HG03103 (cell line): ENCODE measurements around the gene DNMBP.
"Not testable (repeated sequence)": the region's sequence is repeated elsewhere in the genome, so short reads cannot be mapped to it uniquely, and the experiment has no call there.

Experiments used
- ATAC-seq: cut with Tn5 transposase; IDR thresholded peaks from one replicate; pipeline ENCODE4 v1.9.1; 2021; ENCODE audit warnings: low read depth; ENCODE audit not compliant: unreplicated experiment

Gene DNMBP

DNA sequence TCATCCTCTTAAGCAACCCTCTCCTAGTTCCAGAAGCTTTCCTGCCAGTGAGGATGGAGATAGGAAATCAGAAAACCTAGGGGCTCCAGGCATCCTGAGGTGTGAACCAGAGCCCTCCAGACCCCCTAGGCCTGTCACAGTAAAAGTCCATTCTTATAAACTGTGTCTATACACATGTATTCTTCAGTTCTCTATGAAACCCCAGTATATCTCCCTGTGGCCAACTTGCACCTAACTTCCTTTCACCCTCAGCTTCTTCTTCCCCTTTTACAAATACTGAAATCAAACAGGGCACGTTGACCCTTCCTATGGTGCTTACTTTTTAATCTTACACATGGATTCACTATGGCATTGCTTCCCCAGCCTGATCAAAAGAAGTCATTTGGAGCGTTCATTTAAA lies 168.9 kb downstream of the DNMBP start:
- not testable (repeated sequence) for ATAC-seq

DNA sequence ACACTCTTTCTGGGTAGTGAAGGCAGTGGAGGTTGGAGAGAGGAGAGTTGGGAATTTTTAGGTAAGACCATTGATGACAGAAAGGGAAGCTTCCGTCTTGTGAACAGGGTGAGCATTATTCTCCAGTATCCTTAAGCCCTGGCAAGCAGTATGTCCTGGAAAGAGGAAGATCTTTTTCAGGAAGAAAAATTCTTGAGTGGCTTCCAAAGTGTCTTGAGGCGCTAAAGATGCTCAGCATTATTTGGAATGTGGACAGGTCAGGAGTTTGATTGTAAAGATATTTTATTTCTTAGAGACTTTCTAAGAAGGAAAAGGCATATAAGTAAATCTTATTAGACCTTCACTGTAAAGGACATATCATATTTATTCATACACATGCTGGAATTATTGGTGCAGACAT lies 173.0 kb downstream of the DNMBP start:
- ATAC-seq, result no peak

DNA sequence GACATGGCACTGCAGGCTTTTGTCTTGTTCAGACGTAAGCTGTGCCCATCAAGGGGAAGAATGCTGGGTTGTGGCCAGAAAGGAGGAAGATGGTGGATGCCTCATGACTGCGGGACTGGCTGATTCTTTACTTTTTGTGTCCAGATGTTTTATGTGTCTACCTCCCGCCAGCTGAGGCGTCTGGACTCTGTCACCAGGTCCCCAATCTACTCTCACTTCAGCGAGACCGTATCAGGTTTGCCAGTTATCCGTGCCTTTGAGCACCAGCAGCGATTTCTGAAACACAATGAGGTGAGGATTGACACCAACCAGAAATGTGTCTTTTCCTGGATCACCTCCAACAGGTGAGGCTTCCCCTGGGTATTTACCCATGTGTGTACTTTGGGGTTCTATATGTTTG lies 173.8 kb downstream of the DNMBP start:
- ATAC-seq, result no peak

DNA sequence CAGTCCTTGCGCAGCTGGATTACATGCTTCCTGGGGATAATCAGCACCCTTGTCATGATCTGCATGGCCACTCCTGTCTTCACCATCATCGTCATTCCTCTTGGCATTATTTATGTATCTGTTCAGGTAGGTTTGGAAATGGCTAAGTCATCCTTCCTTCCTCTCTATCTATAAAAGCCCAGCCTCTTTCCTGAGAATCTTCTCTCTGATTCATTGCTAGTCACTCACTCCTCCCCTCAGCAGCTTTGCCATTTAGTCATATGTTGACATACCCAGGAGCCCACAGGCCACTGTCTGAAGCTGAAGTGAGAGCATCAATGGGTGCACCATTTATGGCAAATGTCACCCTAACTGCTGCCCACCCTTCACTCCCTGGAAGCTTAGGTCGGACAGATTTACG lies 175.3 kb downstream of the DNMBP start:
- ATAC-seq, result no peak

DNA sequence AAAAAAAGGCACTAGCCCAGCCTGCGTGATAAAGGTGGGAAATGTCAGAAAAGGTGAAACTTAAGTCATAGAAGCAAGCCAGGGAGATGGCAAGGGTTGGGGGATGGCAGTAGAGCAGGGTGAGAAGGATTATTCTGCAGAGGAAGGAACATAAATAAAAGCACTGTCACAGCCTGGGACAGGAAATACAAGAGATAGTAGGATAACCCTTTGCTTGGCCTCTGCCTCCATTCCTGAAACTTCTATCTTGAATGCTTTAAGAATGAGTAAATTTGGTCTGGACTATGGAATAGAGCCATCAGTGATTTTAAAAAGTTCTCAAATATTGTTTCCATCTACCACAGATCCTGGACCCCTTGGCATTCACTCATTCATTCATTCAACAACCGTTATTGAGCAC lies 177.3 kb downstream of the DNMBP start:
- ATAC-seq, result no peak

DNA sequence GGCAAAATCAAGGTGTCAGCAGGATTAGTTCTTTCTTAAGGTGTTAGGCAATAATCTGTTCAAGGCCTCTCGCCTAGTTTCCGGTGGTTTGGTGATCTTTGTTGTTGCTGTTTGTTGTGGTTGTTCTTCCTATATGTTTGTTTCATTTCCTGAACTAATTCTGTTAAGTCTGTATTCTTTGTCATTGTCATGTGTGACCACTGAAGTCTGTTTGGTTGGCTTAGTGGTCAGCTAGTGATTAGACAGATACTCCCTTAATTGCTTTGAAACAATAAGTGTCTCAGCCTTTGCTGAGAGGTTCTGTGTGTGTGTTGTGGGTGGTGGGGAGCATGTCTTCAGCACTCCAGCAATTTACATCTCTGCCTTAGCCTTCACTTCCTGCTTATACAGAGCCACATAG lies 181.3 kb downstream of the DNMBP start:
- no peak for ATAC-seq

DNA sequence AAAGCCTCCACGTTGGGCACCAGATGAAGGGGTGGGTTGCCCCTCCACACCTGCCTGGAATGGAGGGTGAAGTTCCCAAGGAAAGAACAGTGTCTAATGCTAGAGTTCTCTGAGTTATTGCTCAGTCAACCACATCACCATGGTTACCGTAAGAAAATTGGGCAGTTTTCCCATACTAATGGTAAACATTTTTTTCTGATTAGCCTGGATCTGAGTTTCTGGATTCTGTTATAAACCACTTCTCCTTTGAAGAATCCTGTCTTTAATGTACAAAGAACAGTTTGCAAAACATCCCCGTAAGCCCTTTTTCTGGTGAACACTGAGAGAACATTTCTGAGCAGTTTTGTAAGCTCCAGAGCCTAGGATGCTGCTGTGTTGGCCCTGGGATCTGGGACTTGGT lies 181.8 kb downstream of the DNMBP start:
- no peak for ATAC-seq
